ENCODE data around the gene LHCGR. TPM values are rescaled to one million over a fixed set of nuclear protein-coding genes. Genes with fewer than 3 reads are reported as not detected.

The LHCGR gene
- total and polyA plus RNA-seq, 2 of the 13 experiments (the other 11 are each of a cell fraction or from before 2014, with no cell fraction given), result not detected

DNA sequence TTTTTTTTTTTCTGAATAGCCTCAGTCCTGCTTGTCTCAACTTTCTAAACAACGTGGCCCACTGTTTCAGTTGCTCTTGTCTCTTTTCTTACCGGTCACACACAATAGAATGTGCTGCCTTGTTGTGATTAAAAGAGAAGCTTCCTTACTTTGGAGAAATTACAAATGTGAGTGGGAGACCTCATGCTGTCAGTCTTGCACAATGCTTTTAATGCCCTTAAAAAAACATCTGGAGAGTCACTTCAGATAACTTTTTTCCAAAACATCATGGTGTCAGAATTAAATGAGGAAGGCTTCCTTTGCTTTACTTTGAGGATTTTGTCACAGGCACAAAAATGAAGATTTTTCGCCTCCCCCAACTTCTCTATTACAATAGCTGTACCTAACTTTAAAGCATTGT is 37.7 kb downstream of the LHCGR start:
- intact Hi-C loops (cut with micrococcal nuclease; ENCODE audit: unreplicated experiment) (no loop called here), in situ Hi-C loops (cut with HindIII; ENCODE audit: extremely low pct_ligation_motif_present, low pct_unique_long_range_greater_than_20kb) (no loop called here)
- ATAC-seq, result no peak
- H4K20me1 ChIP-seq (ENCODE audit: insufficient read depth, low read length), result no peaks in the 10 kb centered on the region
- no peaks in the 10 kb centered on the region for H3K4me1 ChIP-seq (ENCODE audit: insufficient read depth, low read length)
- H3K9me3 ChIP-seq (ENCODE audit: low read length), result no peaks in the 10 kb centered on the region
- no peak for TF ChIP-seq ZEB1 (IDR thresholded peaks at IDR 0.05; ENCODE audit: insufficient replicate concordance, low read depth)
- no peak for TF ChIP-seq KLF12 (CRISPR knock-in tag; IDR thresholded peaks at IDR 0.05; ENCODE audit: borderline replicate concordance)
- TF ChIP-seq HOXA5 (CRISPR knock-in tag; IDR thresholded peaks at IDR 0.05), result no peak
- TF ChIP-seq HOXA7 (CRISPR knock-in tag; IDR thresholded peaks at IDR 0.05), result no peak
- H3K36me3 ChIP-seq (replicated peaks in 1 of 2; ENCODE audit: control insufficient read depth in 1 of 2, insufficient read depth in 2 of 2, low read length in 2 of 2), result no peaks in the 10 kb centered on the region
- no TSS peak for BruUV-seq (replicated peaks)
- no peak for DNase-seq (ENCODE audit: low spot score)
- no peaks in the 10 kb centered on the region for H3K79me2 ChIP-seq (ENCODE audit: insufficient read depth, low read length)
- H3K4me3 ChIP-seq (replicated peaks in 1 of 3; ENCODE audit: insufficient read depth in 1 of 3, low read depth in 2 of 3, low read length in 3 of 3), result no peak overlapping the region
- no peak overlapping the region for H2AFZ ChIP-seq (ENCODE audit: low read length)
- 5% methylated on average over 3 of the region's 3 CpGs for WGBS (ENCODE audit: low lambda C conversion rate)
- FAIRE-seq, result no peak
- H3K4me2 ChIP-seq (ENCODE audit: low read depth, low read length), result no peak overlapping the region
- ChIA-PET CTCF (ENCODE audit: low intra/inter-chr PET ratio, low total read pairs) (no interaction called here), POLR2A (interaction anchor here (0.7 kb wide), 1 partner anchor 9 kb away, joined by 3 read pairs; no protein-coding TSS in a partner anchor)
- H3K9ac ChIP-seq (ENCODE audit: insufficient read depth, low read depth, low read length), result no peak overlapping the region
- no peak overlapping the region for H3K27ac ChIP-seq (ENCODE audit: extremely low read length, insufficient read depth, low read length)
- H3K27me3 ChIP-seq (ENCODE audit: control insufficient read depth in 1 of 2, insufficient read depth in 2 of 2, low read length in 2 of 2), result peaks cover 0 to 4% of the 10 kb centered on the region in 2 experiments; a peak in 1 of 5 replicates

DNA sequence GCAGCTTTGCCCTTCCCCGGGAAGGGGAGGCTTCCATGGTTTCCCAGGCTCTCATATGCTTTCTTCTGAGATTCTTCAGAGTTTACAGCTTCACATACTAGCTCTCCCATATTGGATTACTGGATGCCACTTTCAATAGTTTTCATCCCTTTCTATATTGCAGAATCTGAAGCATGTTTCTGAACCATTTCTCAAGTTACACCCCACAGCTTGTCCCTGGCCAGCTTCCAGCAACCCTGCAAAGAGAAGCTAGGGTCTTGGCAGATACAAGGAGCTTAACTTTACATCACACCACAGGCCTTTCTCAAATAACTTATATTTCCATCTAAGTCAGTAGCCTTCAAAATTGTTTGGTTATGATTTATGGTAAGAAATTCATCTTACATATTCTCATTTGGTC is 39.6 kb downstream of the LHCGR start:
- no TSS peak for BruUV-seq (replicated peaks)
- TF ChIP-seq, protein P1, sequence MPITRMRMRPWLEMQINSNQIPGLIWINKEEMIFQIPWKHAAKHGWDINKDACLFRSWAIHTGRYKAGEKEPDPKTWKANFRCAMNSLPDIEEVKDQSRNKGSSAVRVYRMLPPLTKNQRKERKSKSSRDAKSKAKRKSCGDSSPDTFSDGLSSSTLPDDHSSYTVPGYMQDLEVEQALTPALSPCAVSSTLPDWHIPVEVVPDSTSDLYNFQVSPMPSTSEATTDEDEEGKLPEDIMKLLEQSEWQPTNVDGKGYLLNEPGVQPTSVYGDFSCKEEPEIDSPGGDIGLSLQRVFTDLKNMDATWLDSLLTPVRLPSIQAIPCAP (CRISPR knock-in tag; IDR thresholded peaks at IDR 0.05; ENCODE audit: low read depth), result no peak
- TF ChIP-seq ZNF256 (CRISPR knock-in tag; conservative IDR thresholded peaks at IDR 0.05) (no peak), ZNF350 (CRISPR knock-in tag; IDR thresholded peaks at IDR 0.05; ENCODE audit: borderline replicate concordance, low read depth) (no peak), ZNF3 (CRISPR knock-in tag; IDR thresholded peaks at IDR 0.05) (no peak), BHLHE40 (IDR thresholded peaks at IDR 0.05; ENCODE audit: low read length) (no peak), PATZ1 (CRISPR knock-in tag; IDR thresholded peaks at IDR 0.05) (no peak), ZNF574 (CRISPR knock-in tag; IDR thresholded peaks at IDR 0.05) (no peak), HOXA5 (CRISPR knock-in tag; IDR thresholded peaks at IDR 0.05) (no peak), ZMAT3 (CRISPR knock-in tag; conservative IDR thresholded peaks at IDR 0.05) (no peak)
- TF ChIP-seq, protein P2, sequence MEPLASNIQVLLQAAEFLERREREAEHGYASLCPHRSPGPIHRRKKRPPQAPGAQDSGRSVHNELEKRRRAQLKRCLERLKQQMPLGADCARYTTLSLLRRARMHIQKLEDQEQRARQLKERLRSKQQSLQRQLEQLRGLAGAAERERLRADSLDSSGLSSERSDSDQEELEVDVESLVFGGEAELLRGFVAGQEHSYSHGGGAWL (CRISPR knock-in tag; IDR thresholded peaks at IDR 0.05), result no peak

More for the DNA sequence above, 39.6 kb downstream of the LHCGR start:
- in situ Hi-C loops (cut with HindIII; ENCODE audit: extremely low pct_ligation_motif_present, low pct_unique_long_range_greater_than_20kb), result no loop called here
- ATAC-seq (no peak), DNase-seq (ENCODE audit: low spot score) (no peak), FAIRE-seq (no peak)
- no peak overlapping the region for H3K9ac ChIP-seq (ENCODE audit: insufficient read depth, low read depth, low read length)
- no peak overlapping the region for H3K27ac ChIP-seq (ENCODE audit: extremely low read length, insufficient read depth, low read length)
- no peaks in the 10 kb centered on the region for H3K79me2 ChIP-seq (ENCODE audit: insufficient read depth, low read length)
- WGBS (ENCODE audit: low lambda C conversion rate), result 0% methylated on average over 1 of the region's 1 CpG
- H3K27me3 ChIP-seq (ENCODE audit: control insufficient read depth in 1 of 2, insufficient read depth in 2 of 2, low read length in 2 of 2), result peaks cover 0 to 8% of the 10 kb centered on the region in 2 experiments; a peak in 1 of 5 replicates
- H3K4me3 ChIP-seq (replicated peaks in 1 of 3; ENCODE audit: insufficient read depth in 1 of 3, low read depth in 2 of 3, low read length in 3 of 3), result no peak overlapping the region
- no peaks in the 10 kb centered on the region for H3K9me3 ChIP-seq (ENCODE audit: low read length)
- no peaks in the 10 kb centered on the region for H4K20me1 ChIP-seq (ENCODE audit: insufficient read depth, low read length)
- H3K4me2 ChIP-seq (ENCODE audit: low read depth, low read length), result no peak overlapping the region
- no peaks in the 10 kb centered on the region for H3K4me1 ChIP-seq (ENCODE audit: insufficient read depth, low read length)
- no peak overlapping the region for H2AFZ ChIP-seq (ENCODE audit: low read length)
- POLR2A ChIA-PET, result no interaction called here
- no peaks in the 10 kb centered on the region for H3K36me3 ChIP-seq (replicated peaks in 1 of 2; ENCODE audit: control insufficient read depth in 1 of 2, insufficient read depth in 2 of 2, low read length in 2 of 2)
- intact Hi-C loops (cut with micrococcal nuclease; ENCODE audit: unreplicated experiment), result no loop called here
- CTCF ChIA-PET (ENCODE audit: low intra/inter-chr PET ratio, low total read pairs), result no interaction called here

Measured in HepG2 (cell line).